ENCODE results near the gene SMIM33.

GRCh38 chr5:139501381-139501780 is 30.6 kb downstream of the SMIM33 start:
- TF ChIP-seq POLR2A (IDR thresholded peaks at IDR 0.05) (no peak), CTCF (IDR thresholded peaks at IDR 0.05) (no peak)
